Fibroblast of skin of scalp (primary cell): ENCODE results near the gene TMEM167B. TPM values are rescaled to one million over a fixed set of nuclear protein-coding genes. Genes with fewer than 3 reads are reported as not detected.
"Not testable (repeated sequence)": the region's sequence is repeated elsewhere in the genome, so short reads cannot be mapped to it uniquely, and the experiment has no call there.

Experiments used
- DNase-seq: peaks from one replicate; pipeline ENCODE4 v3.0.0-alpha.2; 2013
- polyA plus RNA-seq, 2 experiments: library from polyadenylated mRNA; unstranded; fragments of 120-200 nt; gene quantifications; one replicate each; pipeline ENCODE4 v1.2.1, GENCODE V29; 2013; ENCODE audit not compliant: insufficient read length in 2 of 2

Gene TMEM167B
- 36.0 TPM for polyA plus RNA-seq (2013, experiment 1 of 2; ENCODE audit: insufficient read length)
- 38.5 TPM for polyA plus RNA-seq (2013, experiment 2 of 2; ENCODE audit: insufficient read length)

GRCh38 chr1:109090196-109091077, at the start of gene TMEM167B:
TSS of gene TMEM167B (plus strand) at chr1:109090764. CDS start at chr1:109090873, 109 bp downstream.
- DNase-seq: peak; percentile 93

GRCh38 chr1:109040989-109041620, 49.5 kb upstream of the TMEM167B start:
- peak; percentile 19 for DNase-seq

GRCh38 chr1:109041621-109042468, 48.7 kb upstream of the TMEM167B start, which contains the start of gene WDR47:
TSS of gene WDR47 (minus strand) at chr1:109042102. CDS start at chr1:109023512, 18,590 bp downstream.
- peak; percentile 96 for DNase-seq

- no peak for DNase-seq
These were observed 45.0 kb upstream of the TMEM167B start for GRCh38 chr1:109045595-109045994.

- no peak for DNase-seq
These were observed 43.9 kb upstream of the TMEM167B start for GRCh38 chr1:109046671-109047070.

- no peak for DNase-seq
These were observed 43.2 kb upstream of the TMEM167B start for GRCh38 chr1:109047339-109047738.

- no peak for DNase-seq
These were observed 42.2 kb upstream of the TMEM167B start for GRCh38 chr1:109048335-109048734.

GRCh38 chr1:109050228-109050995, 40.2 kb upstream of the TMEM167B start:
- DNase-seq: no peak

GRCh38 chr1:109052145-109052544, 38.4 kb upstream of the TMEM167B start:
- DNase-seq: not testable (repeated sequence)

- no peak for DNase-seq
These were observed 34.5 kb upstream of the TMEM167B start for GRCh38 chr1:109056064-109056463.

GRCh38 chr1:109059026-109059425, 31.5 kb upstream of the TMEM167B start:
- no peak for DNase-seq

GRCh38 chr1:109060707-109061106, 29.9 kb upstream of the TMEM167B start:
- no peak for DNase-seq

- no peak for DNase-seq
These were observed 29.4 kb upstream of the TMEM167B start for GRCh38 chr1:109061183-109061582.

GRCh38 chr1:109065137-109065536, 25.4 kb upstream of the TMEM167B start:
- DNase-seq: no peak

GRCh38 chr1:109067883-109068282, 22.7 kb upstream of the TMEM167B start:
- no peak for DNase-seq

GRCh38 chr1:109069294-109069693, 21.3 kb upstream of the TMEM167B start:
- no peak for DNase-seq

- DNase-seq: peak; percentile 98
These were observed 14.8 kb upstream of the TMEM167B start, which contains the start of gene TAF13 for GRCh38 chr1:109075531-109076490. TSS of gene TAF13 (minus strand) at chr1:109076003. CDS start at chr1:109075947, 56 bp downstream.

- DNase-seq: no peak
These were observed 12.2 kb upstream of the TMEM167B start for GRCh38 chr1:109078317-109078716.

- DNase-seq: no peak
These were observed 11.3 kb upstream of the TMEM167B start for GRCh38 chr1:109079240-109079622.

GRCh38 chr1:109080441-109081082, 10.0 kb upstream of the TMEM167B start:
- no peak for DNase-seq
